Glomerular endothelial cell (primary cell): ENCODE measurements around the gene KRT78. TPM values are rescaled to one million over a fixed set of nuclear protein-coding genes. Genes with fewer than 3 reads are reported as not detected.

Source experiments
- total RNA-seq: library from RNA; depleted of rRNA; stranded (reverse); fragments of >200 nt; gene quantifications from 2 replicates; pipeline ENCODE4 v1.2.3, GENCODE V29; 2015

KRT78 gene
- total RNA-seq, 1 donor from 2014 or later, result not detected

Other genes with a start within 250 kb of the KRT78 start
- not detected in 2 replicates for gene KRT72, start 247.5 kb downstream of the KRT78 start, total RNA-seq
- not detected in 2 replicates for gene KRT73, start 230.4 kb downstream of the KRT78 start, total RNA-seq
- gene KRT2, start 196.8 kb downstream of the KRT78 start, total RNA-seq, result not detected in 2 replicates
- not detected in 2 replicates for gene KRT1, start 168.6 kb downstream of the KRT78 start, total RNA-seq
- gene KRT77, start 145.5 kb downstream of the KRT78 start, total RNA-seq, result not detected in 2 replicates
- gene KRT76, start 71.6 kb downstream of the KRT78 start, total RNA-seq, result not detected in 2 replicates
- 0.18 TPM in 1 of 2 replicates, not detected in the other for gene KRT3, start 52.9 kb downstream of the KRT78 start, total RNA-seq
- gene KRT4, start 34.9 kb downstream of the KRT78 start, total RNA-seq, result not detected in 2 replicates
- 0.10 and 0.12 TPM in 2 replicates for gene KRT79, start 14.7 kb downstream of the KRT78 start, total RNA-seq
- 43.1 and 79.8 TPM in 2 replicates for gene KRT8, start 56.1 kb upstream of the KRT78 start, total RNA-seq
- 297 and 429 TPM in 2 replicates for gene KRT18, start 100.1 kb upstream of the KRT78 start, total RNA-seq
- gene EIF4B, start 157.5 kb upstream of the KRT78 start, total RNA-seq, result 250 and 312 TPM in 2 replicates
- gene TNS2, start 201.1 kb upstream of the KRT78 start, total RNA-seq, result 38.5 and 66.7 TPM in 2 replicates
- gene SPRYD3, start 230.4 kb upstream of the KRT78 start, total RNA-seq, result 27.0 and 32.7 TPM in 2 replicates
- 21.5 and 55.3 TPM in 2 replicates for gene IGFBP6, start 248.7 kb upstream of the KRT78 start, total RNA-seq